SK-N-SH treated with all-trans-retinoic acid at 6 μM for 48 hours (cell line): ENCODE measurements around the gene CAMTA2.

Experiments
- ARNTL ChIP-seq: fragments of 450-650 bp; formaldehyde crosslinking; IDR thresholded peaks from 2 replicates; pipeline ENCODE4 v1.5.0; 2020; ENCODE audit warnings: low read depth, mild to moderate bottlenecking, moderate library complexity, borderline replicate concordance
- CREB5 ChIP-seq: fragments of 250-450 bp; sonication (Bioruptor Pico); IDR thresholded peaks from 2 replicates; pipeline ENCODE4 v1.5.1; 2020; ENCODE audit warnings: low read depth, mild to moderate bottlenecking, moderate library complexity
- ISL1 ChIP-seq: fragments of 250-450 bp; sonication (Bioruptor Pico); IDR thresholded peaks from 2 replicates; pipeline ENCODE4 v2.1.2; 2022; ENCODE audit warnings: mild to moderate bottlenecking, moderate library complexity
- PATZ1 ChIP-seq: fragments of 250-450 bp; sonication (Bioruptor Pico); IDR thresholded peaks from 2 replicates; pipeline ENCODE4 v1.8.0; 2020; ENCODE audit warnings: mild to moderate bottlenecking, moderate library complexity, borderline replicate concordance
- PPARA ChIP-seq: fragments of 250-450 bp; sonication (Bioruptor Pico); IDR thresholded peaks from 2 replicates; pipeline ENCODE4 v1.5.0; 2020; ENCODE audit warnings: mild to moderate bottlenecking, borderline replicate concordance
- RARB ChIP-seq: fragments of 250-450 bp; sonication (Bioruptor Pico); IDR thresholded peaks from 2 replicates; pipeline ENCODE4 v1.8.0; 2021; ENCODE audit warnings: mild to moderate bottlenecking, moderate library complexity
- TCF4 ChIP-seq: fragments of 250-450 bp; sonication (Bioruptor Pico); IDR thresholded peaks from 2 replicates; pipeline ENCODE4 v1.8.0; 2021; ENCODE audit warnings: mild to moderate bottlenecking, moderate library complexity, borderline replicate concordance

- TF ChIP-seq PPARA (no peak), TCF4 (CRISPR knock-in tag) (no peak), CREB5 (CRISPR knock-in tag) (no peak), ISL1 (CRISPR knock-in tag) (no peak), ARNTL (CRISPR knock-in tag) (no peak), PATZ1 (no peak), RARB (no peak)
Observed at GRCh38 chr17:4986403-4986802, 1.1 kb downstream of the CAMTA2 start.
